SK-N-MC (cell line): ENCODE results near the gene DIPK1B.

Experiments
- EZH2 ChIP-seq: fragments of 200-600 bp; sonication (generic); IDR thresholded peaks from one replicate; pipeline ENCODE4 v1.6.1; 2017; ENCODE audit warnings: antibody characterized with exemption
- POLR2AphosphoS5 ChIP-seq: IDR thresholded peaks from 2 replicates; pipeline ENCODE4 v1.6.1; 2012; ENCODE audit warnings: mild to moderate bottlenecking, low read depth, low read length, borderline replicate concordance

DNA sequence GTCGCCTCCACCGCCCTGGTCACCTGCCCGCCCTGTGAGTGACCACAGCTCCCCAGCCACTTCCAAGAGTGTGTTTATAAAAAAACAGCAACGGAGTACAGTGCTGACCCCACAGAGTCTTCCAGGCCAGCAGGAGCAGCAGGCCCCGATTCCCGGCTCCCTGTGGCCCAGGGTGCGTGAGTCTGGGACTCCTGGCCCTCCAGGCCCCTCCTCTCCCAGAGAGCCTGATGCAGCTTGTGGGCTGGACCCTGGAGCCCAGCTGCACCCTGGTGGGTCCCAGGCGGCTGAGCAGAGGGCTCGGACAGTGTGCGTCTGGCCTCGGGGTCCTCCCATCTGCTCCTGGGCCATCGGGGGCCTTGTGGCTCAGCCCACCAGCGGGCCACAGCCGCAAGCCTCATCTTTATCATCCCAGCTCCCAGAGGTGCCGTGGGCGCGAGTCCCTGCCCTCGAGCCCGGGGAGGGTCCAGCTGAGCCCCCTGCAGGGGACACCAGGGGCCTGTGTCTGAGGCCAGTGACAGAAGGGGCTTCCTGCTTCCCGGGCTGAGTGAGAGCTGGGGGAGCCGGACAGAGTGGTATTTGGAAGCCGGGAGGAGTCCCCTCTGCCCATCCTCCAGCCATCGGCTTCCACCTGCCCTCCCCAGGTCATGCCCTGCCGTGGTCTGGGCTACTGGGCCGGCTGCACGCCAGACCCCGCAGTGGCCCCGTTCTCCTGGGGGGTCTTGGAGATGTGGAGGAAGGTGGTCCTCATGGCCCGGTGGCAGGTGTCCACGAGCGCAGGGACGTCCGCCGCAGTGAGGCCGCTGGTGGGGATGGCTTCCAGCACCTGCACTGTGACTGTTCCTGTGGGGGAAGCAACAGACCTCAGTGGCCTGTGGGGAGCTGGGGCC lies 39.0 kb upstream of the DIPK1B start:
- TF ChIP-seq EZH2 (no peak), POLR2AphosphoS5 (no peak)
